Measurements from ENCODE around the gene SFTPB.
"Not testable (repeated sequence)": the region's sequence is repeated elsewhere in the genome, so short reads cannot be mapped to it uniquely, and the experiment has no call there.

DNA sequence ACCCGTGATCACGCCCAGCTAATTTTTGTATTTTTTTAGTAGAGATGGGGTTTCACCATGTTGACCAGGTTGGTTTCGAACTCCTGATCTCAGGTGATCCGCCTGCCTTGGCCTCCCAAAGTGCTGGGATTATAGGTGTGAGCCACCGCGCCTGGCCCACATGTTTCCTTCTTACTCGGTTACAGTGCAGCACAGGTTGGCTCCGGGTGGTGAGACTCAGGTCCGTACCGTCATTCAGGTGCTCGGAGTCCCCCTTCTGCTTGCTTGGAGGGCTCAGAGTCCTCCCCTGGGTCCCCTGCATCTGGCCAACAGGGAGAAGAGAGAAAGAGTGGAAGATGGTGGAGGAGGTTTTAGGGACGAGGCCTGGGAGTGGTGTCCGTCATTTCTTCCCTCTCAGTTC is 2.4 kb upstream of the SFTPB start:
- TF ChIP-seq, protein P1, sequence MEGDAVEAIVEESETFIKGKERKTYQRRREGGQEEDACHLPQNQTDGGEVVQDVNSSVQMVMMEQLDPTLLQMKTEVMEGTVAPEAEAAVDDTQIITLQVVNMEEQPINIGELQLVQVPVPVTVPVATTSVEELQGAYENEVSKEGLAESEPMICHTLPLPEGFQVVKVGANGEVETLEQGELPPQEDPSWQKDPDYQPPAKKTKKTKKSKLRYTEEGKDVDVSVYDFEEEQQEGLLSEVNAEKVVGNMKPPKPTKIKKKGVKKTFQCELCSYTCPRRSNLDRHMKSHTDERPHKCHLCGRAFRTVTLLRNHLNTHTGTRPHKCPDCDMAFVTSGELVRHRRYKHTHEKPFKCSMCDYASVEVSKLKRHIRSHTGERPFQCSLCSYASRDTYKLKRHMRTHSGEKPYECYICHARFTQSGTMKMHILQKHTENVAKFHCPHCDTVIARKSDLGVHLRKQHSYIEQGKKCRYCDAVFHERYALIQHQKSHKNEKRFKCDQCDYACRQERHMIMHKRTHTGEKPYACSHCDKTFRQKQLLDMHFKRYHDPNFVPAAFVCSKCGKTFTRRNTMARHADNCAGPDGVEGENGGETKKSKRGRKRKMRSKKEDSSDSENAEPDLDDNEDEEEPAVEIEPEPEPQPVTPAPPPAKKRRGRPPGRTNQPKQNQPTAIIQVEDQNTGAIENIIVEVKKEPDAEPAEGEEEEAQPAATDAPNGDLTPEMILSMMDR (tag by site-specific recombination; IDR thresholded peaks at IDR 0.05) = not testable (repeated sequence)
- TF ChIP-seq, protein P2, sequence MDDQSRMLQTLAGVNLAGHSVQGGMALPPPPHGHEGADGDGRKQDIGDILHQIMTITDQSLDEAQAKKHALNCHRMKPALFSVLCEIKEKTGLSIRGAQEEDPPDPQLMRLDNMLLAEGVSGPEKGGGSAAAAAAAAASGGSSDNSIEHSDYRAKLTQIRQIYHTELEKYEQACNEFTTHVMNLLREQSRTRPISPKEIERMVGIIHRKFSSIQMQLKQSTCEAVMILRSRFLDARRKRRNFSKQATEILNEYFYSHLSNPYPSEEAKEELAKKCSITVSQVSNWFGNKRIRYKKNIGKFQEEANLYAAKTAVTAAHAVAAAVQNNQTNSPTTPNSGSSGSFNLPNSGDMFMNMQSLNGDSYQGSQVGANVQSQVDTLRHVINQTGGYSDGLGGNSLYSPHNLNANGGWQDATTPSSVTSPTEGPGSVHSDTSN (CRISPR knock-in tag; IDR thresholded peaks at IDR 0.05) = not testable (repeated sequence)
- not testable (repeated sequence) for TF ChIP-seq ZNF777 (tag by site-specific recombination; IDR thresholded peaks at IDR 0.05; ENCODE audit: borderline replicate concordance)
